Calu3 (cell line): ENCODE measurements around the gene ZNFX1. TPM values are rescaled to one million over a fixed set of nuclear protein-coding genes. Genes with fewer than 3 reads are reported as not detected.
A peak's percentile ranks its signal among the peaks of the same experiment; 100 is the strongest.

ENCODE experiments used
- BruUV-seq: library from RNA; stranded (reverse); fragments of 400-500 nt; replicated peaks from 2 replicates; lab custom pipeline; 2021; lab: Mats Ljungman, UMichigan
- CTCF ChIA-PET: fragments of 300-600 bp; sonication (Branson Sonifier 250); formaldehyde crosslinking; loops from one replicate; lab custom pipeline; 2022; ENCODE audit warnings: antibody characterized with exemption; lab: Charles Lee
- DNase-seq: peaks from one replicate; pipeline ENCODE4 v3.0.0; 2022
- H3K27ac Mint-ChIP-seq: one replicate; pipeline ENCODE4 v1.8.0; 2022; ENCODE audit warnings: mixed read lengths; ENCODE audit not compliant: unreplicated experiment
- H3K27me3 Mint-ChIP-seq: one replicate; pipeline ENCODE4 v1.8.0; 2022; ENCODE audit warnings: mixed read lengths; ENCODE audit not compliant: unreplicated experiment
- H3K36me3 Mint-ChIP-seq: one replicate; pipeline ENCODE4 v1.8.0; 2022; ENCODE audit warnings: mild to moderate bottlenecking, moderate library complexity, mixed read lengths; ENCODE audit not compliant: insufficient read depth, unreplicated experiment
- H3K4me1 Mint-ChIP-seq: one replicate; pipeline ENCODE4 v1.8.0; 2022; ENCODE audit warnings: mild to moderate bottlenecking, low read depth, mixed read lengths; ENCODE audit not compliant: unreplicated experiment
- H3K4me3 Mint-ChIP-seq: one replicate; pipeline ENCODE4 v1.8.0; 2022; ENCODE audit warnings: mild to moderate bottlenecking, low read depth, moderate library complexity, mixed read lengths; ENCODE audit not compliant: unreplicated experiment
- H3K9me3 Mint-ChIP-seq: one replicate; pipeline ENCODE4 v1.8.0; 2022; ENCODE audit warnings: low read depth, mixed read lengths; ENCODE audit not compliant: unreplicated experiment
- CTCF ChIP-seq: fragments of 200-600 bp; IDR thresholded peaks from one replicate; pipeline ENCODE4 v1.8.0; 2022; ENCODE audit warnings: antibody characterized with exemption; ENCODE audit not compliant: unreplicated experiment
- intact Hi-C: fragments of 100-400 bp; cut with micrococcal nuclease; formaldehyde crosslinking; loops from one replicate; pipeline ENCODE4 v1.10.0; 2022; ENCODE audit not compliant: unreplicated experiment
- total RNA-seq: library from RNA; stranded (reverse); gene quantifications from 2 replicates; pipeline ENCODE4 v1.2.3, GENCODE V29; 2022

Gene ZNFX1
- total RNA-seq, 1 experiment from 2014 or later = 94.1 TPM

- DNase-seq = no peak
- TF ChIP-seq CTCF = no peak
- peaks cover 83% of the 10 kb centered on the region for H3K36me3 Mint-ChIP-seq
- peaks cover 4% of the 10 kb centered on the region for H3K9me3 Mint-ChIP-seq
- intact Hi-C loops = no loop called here
- peak overlapping the region; percentile 82 for H3K4me3 Mint-ChIP-seq
- CTCF ChIA-PET = interaction anchor here (1.1 to 1.7 kb wide), 5 partner anchors 9 to 90 kb away, joined by 5 to 10 read pairs (median 6); no protein-coding TSS in a partner anchor
- peak overlapping the region; percentile 95 for H3K27ac Mint-ChIP-seq
- H3K27me3 Mint-ChIP-seq = no peaks in the 10 kb centered on the region
- H3K4me1 Mint-ChIP-seq = peaks cover 33% of the 10 kb centered on the region
- BruUV-seq = no TSS peak
Measured at GRCh38 chr20:49275636-49276035, 2.2 kb downstream of the ZNFX1 start.

DNA sequence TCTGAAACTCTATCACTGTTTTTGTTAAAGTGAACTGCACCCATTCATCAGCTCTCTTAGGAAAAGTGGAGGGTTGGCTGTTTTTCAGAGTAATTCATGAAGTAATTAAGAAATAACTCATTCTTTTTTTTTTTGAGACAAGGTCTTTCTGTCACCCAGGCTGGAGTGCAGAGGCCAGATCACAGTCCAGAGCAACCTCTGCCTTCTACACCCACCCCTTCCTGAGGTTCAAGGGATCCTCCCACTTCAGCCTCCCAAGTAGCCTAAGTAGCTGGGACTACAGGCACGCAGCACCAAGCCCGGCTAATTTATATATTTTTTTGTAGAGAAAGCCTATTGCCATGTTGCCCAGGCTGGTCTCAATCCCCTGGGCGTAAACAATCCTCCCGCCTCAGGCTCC lies 2.6 kb downstream of the ZNFX1 start:
- no peak for TF ChIP-seq CTCF
- intact Hi-C loops = no loop called here
- H3K4me1 Mint-ChIP-seq = peaks cover 33% of the 10 kb centered on the region
- peak overlapping the region; percentile 95 for H3K27ac Mint-ChIP-seq
- no peaks in the 10 kb centered on the region for H3K27me3 Mint-ChIP-seq
- no TSS peak for BruUV-seq
- DNase-seq = no peak
- peak overlapping the region; percentile 82 for H3K4me3 Mint-ChIP-seq
- peaks cover 2% of the 10 kb centered on the region for H3K9me3 Mint-ChIP-seq
- H3K36me3 Mint-ChIP-seq = peaks cover 83% of the 10 kb centered on the region
- CTCF ChIA-PET = interaction anchor here (1.5 kb wide), 1 partner anchor 90 kb away, joined by 5 read pairs; no protein-coding TSS in a partner anchor

GRCh38 chr20:49273696-49274277 lies 4.1 kb downstream of the ZNFX1 start:
- intact Hi-C loops = no loop called here
- TF ChIP-seq CTCF = no peak
- peaks cover 46% of the 10 kb centered on the region for H3K4me1 Mint-ChIP-seq
- H3K4me3 Mint-ChIP-seq = no peak overlapping the region
- CTCF ChIA-PET = no interaction called here
- H3K36me3 Mint-ChIP-seq = peaks cover 83% of the 10 kb centered on the region
- BruUV-seq = no TSS peak
- no peak overlapping the region for H3K27ac Mint-ChIP-seq
- DNase-seq = no peak
- no peaks in the 10 kb centered on the region for H3K9me3 Mint-ChIP-seq
- H3K27me3 Mint-ChIP-seq = no peaks in the 10 kb centered on the region

DNA sequence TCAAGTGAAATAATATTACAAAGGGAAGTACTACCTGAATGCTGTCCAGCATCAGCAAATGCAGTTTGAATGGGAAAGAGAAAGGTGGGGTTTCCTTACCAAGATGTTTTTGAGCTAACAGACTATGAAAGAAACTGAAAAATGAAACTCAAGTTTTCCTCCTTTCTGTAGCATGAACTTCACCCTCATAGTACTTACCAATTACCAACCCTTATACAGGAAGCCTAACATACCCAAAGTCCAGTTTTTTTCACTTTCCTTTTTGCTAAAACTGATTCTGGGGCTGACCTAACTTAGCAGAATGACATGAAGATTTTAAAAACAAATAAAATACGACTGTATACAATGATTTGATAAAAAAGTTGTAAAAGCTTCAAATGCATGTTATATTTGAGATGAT lies 5.2 kb downstream of the ZNFX1 start:
- intact Hi-C loops = no loop called here
- BruUV-seq = no TSS peak
- H3K27ac Mint-ChIP-seq = no peak overlapping the region
- no peaks in the 10 kb centered on the region for H3K9me3 Mint-ChIP-seq
- no peaks in the 10 kb centered on the region for H3K27me3 Mint-ChIP-seq
- peaks cover 83% of the 10 kb centered on the region for H3K36me3 Mint-ChIP-seq
- H3K4me3 Mint-ChIP-seq = no peak overlapping the region
- CTCF ChIA-PET = no interaction called here
- DNase-seq = no peak
- no peak for TF ChIP-seq CTCF
- peaks cover 57% of the 10 kb centered on the region for H3K4me1 Mint-ChIP-seq
